Stomach (tissue), 9 donors: Measurements from ENCODE around the gene UBE2I. TPM values are rescaled to one million over a fixed set of nuclear protein-coding genes. Genes with fewer than 3 reads are reported as not detected.

ENCODE experiments used
- DNase-seq, 2 donors: peaks; one replicate each; pipeline versions ENCODE4 v3.0.0 to v3.0.0-alpha.2; 2013 to 2019
- H3K27ac ChIP-seq, 5 donors: fragments of 200-600 bp in 4 of 5; sonication (generic) in 4 of 5; one replicate each; pipeline ENCODE4 v1.5.1; 2013 to 2019; ENCODE audit warnings: mild to moderate bottlenecking in 1 of 5, moderate library complexity in 1 of 5
- H3K27me3 ChIP-seq, 3 donors: fragments of 200-600 bp; sonication (generic); one replicate each; pipeline ENCODE4 v1.5.1; 2017 to 2019; ENCODE audit warnings: mixed run types in 1 of 3
- H3K36me3 ChIP-seq, 4 donors: fragments of 200-600 bp; sonication (generic); 1 replicate in 3 of 4; 2 replicates in 1 of 4; pipeline ENCODE4 v1.5.1; 2016 to 2019
- H3K4me1 ChIP-seq, 4 donors: fragments of 200-600 bp; sonication (generic); one replicate each; pipeline ENCODE4 v1.5.1; 2016 to 2019
- H3K4me3 ChIP-seq, 4 donors: fragments of 200-600 bp; sonication (generic) in 3 of 4; one replicate each; pipeline ENCODE4 v1.5.1; 2016 to 2019; ENCODE audit warnings: mild to moderate bottlenecking in 1 of 4
- H3K9me3 ChIP-seq, 4 donors: fragments of 200-600 bp; sonication (generic); one replicate each; pipeline ENCODE4 v1.5.1; 2016 to 2019
- EP300 ChIP-seq: sonication (generic); formaldehyde crosslinking; IDR thresholded peaks from one replicate; pipeline ENCODE4 v1.6.1; 2017; ENCODE audit warnings: antibody characterized with exemption
- POLR2A ChIP-seq, 4 donors: fragments of 450-650 bp; IDR thresholded peaks; one replicate each; pipeline ENCODE4 v1.6.1; 2016; ENCODE audit warnings: antibody characterized with exemption in 4 of 4, control low read depth in 2 of 4, mild to moderate bottlenecking in 1 of 4, moderate library complexity in 1 of 4
- POLR2AphosphoS5 ChIP-seq, 3 donors: sonication (generic); formaldehyde crosslinking; IDR thresholded peaks; one replicate each; pipeline ENCODE4 v1.6.1; 2016; ENCODE audit warnings: antibody characterized with exemption in 3 of 3
- WGBS, 5 donors: extraction: QIAGEN DNeasy Blood & Tissue Kit in 3 of 5; methylation state at CpG; one replicate each; pipeline versions ENCODE4 v1.1.5 to v1.1.7; 2013 to 2018; 5-methylcytosine and 5-hydroxymethylcytosine counted together
- intact Hi-C: fragments of 100-400 bp; cut with DNase I; formaldehyde crosslinking; loops from one replicate; pipeline ENCODE4 v1.15.1; 2023; ENCODE audit warnings: low total_unique reads
- polyA plus RNA-seq, 3 donors: library from polyadenylated mRNA; stranded (reverse); fragments of 200-250 nt; gene quantifications; one replicate each; pipeline ENCODE4 v1.2.3, GENCODE V29; 2013
- total RNA-seq, 5 donors: library from RNA; depleted of rRNA; stranded (reverse); fragments of >200 nt; gene quantifications; one replicate each; pipeline versions ENCODE4 v1.1.0 to v1.2.3, GENCODE V29; 2014 to 2016
- TF ChIP-seq, protein P1 (sequence below), 7 experiments: fragments of 450-650 bp in 4 of 7; fragments of 200-600 bp in 3 of 7; sonication (generic) in 3 of 7; IDR thresholded peaks; one replicate each; pipeline ENCODE4 v1.5.1; 2016 to 2019; ENCODE audit warnings: antibody characterized with exemption in 7 of 7, control low read depth in 2 of 7, mild to moderate bottlenecking in 1 of 7
- donor health status: healthy with polysubstance abuse.
- donor health status: Bipolar disorder and iron deficiency.
- donor health status: healthy.

Gene UBE2I
- total and polyA plus RNA-seq, 8 donors: 42.0 to 71.0 (median 46.7) TPM

DNA sequence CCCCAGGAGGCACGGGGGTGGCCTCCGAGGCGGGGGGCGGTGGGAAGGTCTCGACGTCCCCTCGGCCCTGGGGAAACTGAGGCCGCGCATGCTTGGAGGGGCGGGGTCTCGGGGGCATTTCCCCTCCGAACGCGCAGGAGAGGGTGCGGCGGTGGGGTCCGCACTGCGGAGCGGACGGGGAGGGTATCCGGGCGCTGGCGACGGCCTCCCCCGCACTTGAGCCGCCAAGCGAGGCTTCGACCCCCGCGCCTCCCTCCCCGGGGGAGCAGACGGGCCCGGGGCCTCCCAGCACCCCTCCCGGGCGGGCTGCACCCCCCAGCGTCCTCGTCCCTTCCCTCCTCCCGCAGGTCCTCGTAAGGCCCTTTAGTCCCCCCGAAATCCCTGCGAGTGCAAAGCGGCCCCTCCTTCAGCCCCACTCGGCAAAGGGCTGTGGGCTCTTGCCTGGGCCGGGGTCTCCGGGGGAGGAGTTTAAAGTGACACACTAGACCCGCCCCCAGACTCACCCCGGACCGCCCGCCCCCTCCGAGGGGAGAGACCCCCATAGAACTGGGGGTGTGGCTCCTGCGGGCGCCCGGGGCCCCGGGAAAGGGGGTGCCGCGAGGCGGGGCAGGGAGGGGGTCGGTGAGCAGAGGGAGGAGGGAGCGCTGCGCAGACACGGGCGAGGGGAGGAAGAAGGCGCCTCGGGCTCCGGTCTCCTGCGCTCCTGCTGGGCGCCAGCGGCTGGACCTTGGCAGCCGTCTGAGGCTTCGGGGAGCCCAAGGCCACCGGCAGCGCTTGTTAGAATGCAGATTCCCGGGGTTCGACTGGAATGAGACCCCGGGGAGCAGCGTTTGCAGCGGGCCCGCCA lies 24.6 kb downstream of the UBE2I start:
- H3K9me3 ChIP-seq: peaks cover 0 to 8% (median 6%) of the 10 kb centered on the region in 4 donors
- peaks cover 38 to 47% (median 41%) of the 10 kb centered on the region in 4 donors for H3K4me1 ChIP-seq
- peak overlapping the region in 1 of 5 donors; percentile 2 for H3K27ac ChIP-seq
- TF ChIP-seq, protein P1, sequence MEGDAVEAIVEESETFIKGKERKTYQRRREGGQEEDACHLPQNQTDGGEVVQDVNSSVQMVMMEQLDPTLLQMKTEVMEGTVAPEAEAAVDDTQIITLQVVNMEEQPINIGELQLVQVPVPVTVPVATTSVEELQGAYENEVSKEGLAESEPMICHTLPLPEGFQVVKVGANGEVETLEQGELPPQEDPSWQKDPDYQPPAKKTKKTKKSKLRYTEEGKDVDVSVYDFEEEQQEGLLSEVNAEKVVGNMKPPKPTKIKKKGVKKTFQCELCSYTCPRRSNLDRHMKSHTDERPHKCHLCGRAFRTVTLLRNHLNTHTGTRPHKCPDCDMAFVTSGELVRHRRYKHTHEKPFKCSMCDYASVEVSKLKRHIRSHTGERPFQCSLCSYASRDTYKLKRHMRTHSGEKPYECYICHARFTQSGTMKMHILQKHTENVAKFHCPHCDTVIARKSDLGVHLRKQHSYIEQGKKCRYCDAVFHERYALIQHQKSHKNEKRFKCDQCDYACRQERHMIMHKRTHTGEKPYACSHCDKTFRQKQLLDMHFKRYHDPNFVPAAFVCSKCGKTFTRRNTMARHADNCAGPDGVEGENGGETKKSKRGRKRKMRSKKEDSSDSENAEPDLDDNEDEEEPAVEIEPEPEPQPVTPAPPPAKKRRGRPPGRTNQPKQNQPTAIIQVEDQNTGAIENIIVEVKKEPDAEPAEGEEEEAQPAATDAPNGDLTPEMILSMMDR (IDR thresholded peaks at IDR 0.05): no peak
- TF ChIP-seq POLR2AphosphoS5 (IDR thresholded peaks at IDR 0.05): no peak
- no peak for TF ChIP-seq POLR2A (IDR thresholded peaks at IDR 0.05)
- TF ChIP-seq EP300: no peak
- H3K27me3 ChIP-seq: peaks cover 13 to 91% (median 53%) of the 10 kb centered on the region in 3 donors
- peak in 1 of 2 donors; percentile 44 for DNase-seq
- WGBS, 5 donors: 1 to 3% (median 2%) methylated on average over 21 to 77 of the region's 78 CpGs
- intact Hi-C loops: no loop called here
- H3K4me3 ChIP-seq: peak overlapping the region; percentile 38 to 56 (median 42)
- no peaks in the 10 kb centered on the region for H3K36me3 ChIP-seq

DNA sequence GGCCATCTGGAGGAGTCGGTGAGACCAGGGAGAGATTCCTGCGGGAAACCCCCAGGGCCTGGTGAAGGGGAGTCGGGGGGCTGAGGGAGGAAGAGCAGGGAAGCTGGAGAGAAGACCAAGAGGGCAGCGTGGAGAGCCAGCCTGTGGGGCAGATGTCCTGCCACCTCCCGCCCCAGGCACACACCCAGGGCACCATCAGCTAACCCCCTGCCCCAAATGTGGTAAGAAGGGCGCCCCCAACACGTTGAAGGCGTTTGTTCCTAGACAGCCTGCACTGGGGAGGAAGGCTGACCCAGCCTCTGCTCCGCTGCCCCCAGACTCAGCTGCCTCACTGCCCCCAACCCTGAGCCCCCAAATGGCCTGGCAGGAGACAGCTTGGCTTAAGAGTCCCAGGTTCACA lies 25.3 kb downstream of the UBE2I start:
- Histone ChIP-seq H3K27ac (no peak overlapping the region), H3K36me3 (no peaks in the 10 kb centered on the region), H3K27me3 (peaks cover 13 to 91% (median 53%) of the 10 kb centered on the region in 3 donors), H3K4me3 (peak overlapping the region in 1 of 4 donors; percentile 56), H3K9me3 (peaks cover 0 to 8% (median 6%) of the 10 kb centered on the region in 4 donors), H3K4me1 (peaks cover 38 to 47% (median 41%) of the 10 kb centered on the region in 4 donors)
- DNase-seq: no peak
- intact Hi-C loops: no loop called here
- 35 to 78% (median 37%) methylated on average over 1 to 9 of the region's 9 CpGs for WGBS, 5 donors
- no peak for TF ChIP-seq POLR2A (IDR thresholded peaks at IDR 0.05)
- TF ChIP-seq, protein P1 (IDR thresholded peaks at IDR 0.05): no peak
- TF ChIP-seq EP300: no peak
- TF ChIP-seq POLR2AphosphoS5 (IDR thresholded peaks at IDR 0.05): no peak

DNA sequence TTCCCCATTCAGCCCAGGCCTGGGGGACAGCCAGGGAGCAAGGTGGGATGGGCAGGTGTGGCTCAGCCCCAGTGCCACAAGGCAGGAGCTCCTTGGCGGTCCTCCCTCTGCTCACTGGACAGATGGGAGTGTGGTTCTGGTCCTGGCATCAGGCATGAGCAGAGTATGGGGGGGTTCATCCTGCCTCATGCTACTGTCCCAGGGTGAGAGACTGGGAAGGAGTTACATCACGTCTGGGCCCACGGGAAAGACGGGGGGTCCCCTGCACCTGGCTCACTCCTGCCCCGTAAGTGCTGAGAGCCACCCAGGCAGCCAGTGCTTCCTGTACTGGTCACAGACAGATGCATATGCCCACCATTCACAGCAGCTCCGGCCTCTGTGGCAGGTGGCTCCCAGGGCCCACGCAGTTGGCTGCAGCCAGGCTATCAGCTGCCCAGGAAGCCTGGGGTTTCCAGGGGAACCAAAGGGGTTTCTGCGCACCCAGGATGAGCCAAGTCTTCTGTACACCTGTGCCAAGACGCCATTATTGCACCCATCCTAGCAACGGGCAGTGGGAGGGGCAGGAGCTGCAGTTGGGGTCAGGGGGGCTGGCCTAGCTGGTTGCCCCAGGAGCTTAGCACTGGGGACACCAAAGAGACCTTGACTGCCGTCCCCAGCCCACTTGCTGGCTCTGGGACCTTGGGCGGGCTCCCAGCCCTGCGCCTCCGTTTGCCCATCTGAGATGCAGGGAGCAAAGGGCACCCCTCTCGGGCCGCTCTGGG lies 26.0 kb downstream of the UBE2I start:
- Histone ChIP-seq H3K9me3 (peaks cover 0 to 3% (median 3%) of the 10 kb centered on the region in 4 donors), H3K27ac (no peak overlapping the region), H3K36me3 (no peaks in the 10 kb centered on the region), H3K4me3 (no peak overlapping the region), H3K27me3 (peaks cover 13 to 85% (median 53%) of the 10 kb centered on the region in 3 donors), H3K4me1 (peaks cover 38 to 47% (median 41%) of the 10 kb centered on the region in 4 donors)
- intact Hi-C loops: no loop called here
- 39 to 52% (median 42%) methylated on average over 9 to 16 of the region's 16 CpGs for WGBS, 5 donors
- TF ChIP-seq, protein P1 (IDR thresholded peaks at IDR 0.05): no peak
- TF ChIP-seq POLR2A (IDR thresholded peaks at IDR 0.05) (no peak), EP300 (no peak), POLR2AphosphoS5 (IDR thresholded peaks at IDR 0.05) (no peak)
- DNase-seq: peak in 1 of 2 donors; percentile 57

DNA sequence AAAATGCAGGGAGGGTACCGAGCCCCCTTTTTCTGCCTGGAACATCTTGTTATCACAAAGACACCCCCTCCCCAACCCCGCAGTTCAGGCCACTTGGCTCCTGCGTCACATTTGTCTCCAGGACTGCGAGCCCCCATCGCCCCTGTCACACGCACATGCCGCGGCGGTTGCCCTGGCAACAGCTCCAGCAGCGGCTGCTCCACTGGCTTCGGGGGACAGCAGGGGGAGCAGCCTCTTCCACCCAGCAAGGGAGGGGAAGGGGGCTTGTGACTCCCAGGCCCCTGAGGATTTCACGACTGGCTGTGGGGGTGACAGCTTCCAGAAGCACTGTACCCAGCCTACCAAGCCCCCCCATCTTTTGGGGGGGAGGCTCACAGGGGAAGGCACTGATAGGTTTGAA lies 26.6 kb downstream of the UBE2I start:
- Histone ChIP-seq H3K4me3 (no peak overlapping the region), H3K27me3 (peaks cover 13 to 79% (median 50%) of the 10 kb centered on the region in 3 donors), H3K9me3 (no peaks in the 10 kb centered on the region), H3K27ac (no peak overlapping the region), H3K36me3 (no peaks in the 10 kb centered on the region), H3K4me1 (peaks cover 37 to 46% (median 39%) of the 10 kb centered on the region in 4 donors)
- DNase-seq: peak in 1 of 2 donors; percentile 48
- WGBS, 5 donors: 9 to 15% (median 14%) methylated on average over 12 of the region's 12 CpGs
- intact Hi-C loops: no loop called here
- TF ChIP-seq, protein P1 (IDR thresholded peaks at IDR 0.05): no peak
- TF ChIP-seq EP300: no peak
